Measurements from ENCODE around the gene DBNDD1. TPM values are rescaled to one million over a fixed set of nuclear protein-coding genes. Genes with fewer than 3 reads are reported as not detected.
A peak's percentile ranks its signal among the peaks of the same experiment; 100 is the strongest.

DBNDD1 gene
- total RNA-seq, 1 experiment from 2014 or later = 60.2 TPM

DNA sequence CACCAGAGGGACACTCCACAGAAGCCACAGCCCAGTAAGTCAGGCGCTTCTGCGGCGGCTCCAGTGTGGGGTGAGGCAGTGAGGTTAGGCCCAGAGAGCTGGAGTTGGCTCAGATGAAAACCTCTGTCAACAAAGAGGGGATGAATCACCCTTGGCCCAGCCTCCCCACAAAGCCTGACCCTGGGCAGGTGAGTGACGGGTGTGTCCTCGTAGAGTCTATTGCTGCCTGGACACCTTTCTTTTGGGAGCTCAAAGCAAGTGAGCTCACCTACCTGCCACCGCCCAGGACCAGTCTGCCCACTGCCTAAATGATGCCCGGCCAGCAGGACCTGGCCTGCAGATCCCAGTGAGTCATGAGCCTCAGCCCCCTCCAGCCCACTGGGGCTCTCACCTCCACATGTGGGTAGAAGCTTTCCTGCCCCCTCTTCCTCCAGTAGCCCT is 24.9 kb upstream of the DBNDD1 start:
- DNase-seq (ENCODE audit: low read depth, low spot score) (peak; percentile 44), ATAC-seq (peak; percentile 83)
- H3K4me2 ChIP-seq (ENCODE audit: low read length) = peak overlapping the region; percentile 54
- no peaks in the 10 kb centered on the region for H4K20me1 ChIP-seq (ENCODE audit: insufficient read depth)
- peaks cover 15 to 38% of the 10 kb centered on the region in 2 experiments for H3K4me1 ChIP-seq (ENCODE audit: control insufficient read depth in 1 of 2, insufficient read depth in 2 of 2, low read length in 2 of 2)
- H2AFZ ChIP-seq (ENCODE audit: low read depth, low read length, poor library complexity, severe bottlenecking) = no peak overlapping the region
- CTCF ChIA-PET = interaction anchor here (1.3 kb wide), 1 partner anchor 24 kb away, joined by 3 read pairs; no protein-coding TSS in a partner anchor
- peak overlapping the region; percentile 11; the same call in 1 of the 2 replicates for H3K9ac ChIP-seq (ENCODE audit: low read length)
- POLR2A ChIA-PET = interaction anchor here (0.5 kb wide), 1 partner anchor 485 kb away, joined by 3 read pairs; no protein-coding TSS in a partner anchor
- H3K27me3 ChIP-seq (ENCODE audit: insufficient read depth, low read length) = no peaks in the 10 kb centered on the region
- no peak overlapping the region for H3K4me3 ChIP-seq (replicated peaks in 1 of 2; ENCODE audit: low read depth in 1 of 2, low read length in 2 of 2)
- intact Hi-C loops (cut with micrococcal nuclease) = no loop called here
- H3K9me2 ChIP-seq (ENCODE audit: insufficient read depth) = no peaks in the 10 kb centered on the region
- peak overlapping the region; percentile 41 for H3K27ac ChIP-seq (ENCODE audit: low read depth, low read length)
- peak; percentile 77 for TF ChIP-seq FOSL1 (IDR thresholded peaks at IDR 0.05; ENCODE audit: low read depth)
- TF ChIP-seq POLR2AphosphoS5 (IDR thresholded peaks at IDR 0.05; ENCODE audit: low read depth, low read length) = peak; percentile 56
- TF ChIP-seq EZH2 (IDR thresholded peaks at IDR 0.05) = no peak
- no peak for TF ChIP-seq CEBPB (IDR thresholded peaks at IDR 0.05; ENCODE audit: low read depth)
- no peak for TF ChIP-seq EZH2phosphoT487 (IDR thresholded peaks at IDR 0.05; ENCODE audit: borderline replicate concordance)
- TF ChIP-seq SIN3A (IDR thresholded peaks at IDR 0.05; ENCODE audit: low read depth) = no peak; the same call in 1 of the 2 replicates
- no peak for TF ChIP-seq ZFX (IDR thresholded peaks at IDR 0.05)
- TF ChIP-seq SP1 (IDR thresholded peaks at IDR 0.05; ENCODE audit: low read depth) = no peak
- TF ChIP-seq EGR1 (IDR thresholded peaks at IDR 0.05; ENCODE audit: low read depth) = no peak
- TF ChIP-seq JUND (IDR thresholded peaks at IDR 0.05) = peak; percentile 76
- no peak for TF ChIP-seq TCF7L2 (IDR thresholded peaks at IDR 0.05; ENCODE audit: borderline replicate concordance, extremely low read depth, insufficient read depth, insufficient read length)
- TF ChIP-seq SRF (IDR thresholded peaks at IDR 0.05; ENCODE audit: low read depth) = no peak
- TF ChIP-seq ZNF274 (IDR thresholded peaks at IDR 0.05; ENCODE audit: low read depth, low read length) = no peak
- no peak for TF ChIP-seq RAD21 (IDR thresholded peaks at IDR 0.05; ENCODE audit: low read depth)
- TF ChIP-seq CBX3 (IDR thresholded peaks at IDR 0.05; ENCODE audit: low read depth) = no peak; the same call in 1 of the 2 replicates
- TF ChIP-seq REST (IDR thresholded peaks at IDR 0.05; ENCODE audit: low read depth) = no peak
- TF ChIP-seq, protein P1, sequence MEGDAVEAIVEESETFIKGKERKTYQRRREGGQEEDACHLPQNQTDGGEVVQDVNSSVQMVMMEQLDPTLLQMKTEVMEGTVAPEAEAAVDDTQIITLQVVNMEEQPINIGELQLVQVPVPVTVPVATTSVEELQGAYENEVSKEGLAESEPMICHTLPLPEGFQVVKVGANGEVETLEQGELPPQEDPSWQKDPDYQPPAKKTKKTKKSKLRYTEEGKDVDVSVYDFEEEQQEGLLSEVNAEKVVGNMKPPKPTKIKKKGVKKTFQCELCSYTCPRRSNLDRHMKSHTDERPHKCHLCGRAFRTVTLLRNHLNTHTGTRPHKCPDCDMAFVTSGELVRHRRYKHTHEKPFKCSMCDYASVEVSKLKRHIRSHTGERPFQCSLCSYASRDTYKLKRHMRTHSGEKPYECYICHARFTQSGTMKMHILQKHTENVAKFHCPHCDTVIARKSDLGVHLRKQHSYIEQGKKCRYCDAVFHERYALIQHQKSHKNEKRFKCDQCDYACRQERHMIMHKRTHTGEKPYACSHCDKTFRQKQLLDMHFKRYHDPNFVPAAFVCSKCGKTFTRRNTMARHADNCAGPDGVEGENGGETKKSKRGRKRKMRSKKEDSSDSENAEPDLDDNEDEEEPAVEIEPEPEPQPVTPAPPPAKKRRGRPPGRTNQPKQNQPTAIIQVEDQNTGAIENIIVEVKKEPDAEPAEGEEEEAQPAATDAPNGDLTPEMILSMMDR (IDR thresholded peaks at IDR 0.05 in 2 of 3, conservative IDR thresholded peaks at IDR 0.05 in 1 of 3; ENCODE audit: borderline replicate concordance in 1 of 3, insufficient read depth in 1 of 3, low read depth in 2 of 3, low read length in 2 of 3) = no peak
- no peak for TF ChIP-seq YY1 (IDR thresholded peaks at IDR 0.05; ENCODE audit: extremely low read depth, insufficient replicate concordance, low read depth, low read length)
- RAD21 ChIA-PET (ENCODE audit: low non-redundant PET in 1 of 2, low total read pairs in 2 of 2, uncharacterized antibody in 2 of 2, unreplicated experiment in 2 of 2) = no interaction called here
- H3K9me3 ChIP-seq (ENCODE audit: control insufficient read depth in 1 of 2, insufficient read depth in 1 of 2, low read depth in 1 of 2, low read length in 2 of 2) = no peaks in the 10 kb centered on the region
- BruUV-seq (replicated peaks) = TSS peak; percentile 31
- peaks cover 19 to 32% of the 10 kb centered on the region in 2 experiments; a peak in 3 of 4 replicates for H3K36me3 ChIP-seq (ENCODE audit: control insufficient read depth in 1 of 2, insufficient read depth in 2 of 2, low read length in 2 of 2)
- H3K79me2 ChIP-seq (ENCODE audit: insufficient read depth, low read length) = no peaks in the 10 kb centered on the region
